GM21737 (cell line): ENCODE measurements around the gene MAP2.
A peak's percentile ranks its signal among the peaks of the same experiment; 100 is the strongest.

Experiments
- ATAC-seq: cut with Tn5 transposase; IDR thresholded peaks from one replicate; pipeline ENCODE4 v1.9.1; 2021; ENCODE audit warnings: mild to moderate bottlenecking, moderate library complexity; ENCODE audit not compliant: unreplicated experiment

Gene MAP2

DNA sequence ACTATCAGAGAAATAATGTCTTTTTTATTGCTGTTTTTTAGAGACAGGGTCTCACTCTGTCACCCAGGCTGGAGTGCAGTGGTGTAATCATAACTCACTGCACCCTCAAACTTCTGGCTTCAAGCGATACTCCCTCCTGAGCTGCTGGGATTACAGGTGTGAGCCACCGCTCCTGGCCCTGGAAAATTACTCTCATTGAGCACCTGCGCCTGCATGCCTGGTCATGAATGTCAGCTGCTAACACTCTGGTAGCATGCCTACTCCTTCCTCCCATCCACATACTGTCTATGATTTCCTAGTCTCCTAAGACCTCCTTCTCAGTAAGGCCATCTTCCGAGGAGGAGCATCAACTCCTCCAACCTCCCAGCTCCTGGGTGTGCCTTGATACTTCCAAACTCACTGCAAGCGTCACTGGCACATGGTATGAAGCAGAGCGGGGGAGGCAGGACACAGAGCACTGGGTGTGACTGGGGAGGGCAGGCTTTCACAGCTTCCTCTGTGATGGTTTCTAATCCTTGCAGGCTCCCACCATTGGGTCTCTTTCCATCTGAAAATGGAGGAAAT is 1.6 kb upstream of the MAP2 start:
- ATAC-seq, result no peak

DNA sequence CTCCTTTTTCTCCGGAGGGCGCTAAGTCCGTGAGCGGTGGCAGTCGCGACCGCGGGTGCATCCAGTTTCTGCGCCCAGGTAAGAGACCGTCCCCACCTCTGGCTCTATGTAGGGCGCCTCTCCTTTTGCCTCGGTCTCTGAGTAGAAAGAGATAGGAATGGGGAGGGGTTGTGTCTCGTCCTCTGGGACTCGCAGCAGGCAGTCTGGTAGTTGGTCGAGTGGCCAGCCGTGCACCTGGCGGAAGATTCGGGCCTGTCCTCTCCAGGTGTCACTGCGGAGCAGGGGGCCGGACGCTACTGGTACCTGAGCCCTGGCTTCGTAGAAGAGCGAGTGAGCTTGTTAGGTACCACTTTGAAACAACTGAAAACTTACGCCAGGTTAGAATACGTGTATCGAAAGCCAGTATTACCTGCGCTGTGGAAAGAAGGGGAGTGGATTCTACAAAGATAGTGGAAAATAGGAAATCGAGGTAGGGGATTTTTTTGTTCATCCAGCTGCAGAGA is 403 bp downstream of the MAP2 start:
- ATAC-seq, result peak; percentile 17

DNA sequence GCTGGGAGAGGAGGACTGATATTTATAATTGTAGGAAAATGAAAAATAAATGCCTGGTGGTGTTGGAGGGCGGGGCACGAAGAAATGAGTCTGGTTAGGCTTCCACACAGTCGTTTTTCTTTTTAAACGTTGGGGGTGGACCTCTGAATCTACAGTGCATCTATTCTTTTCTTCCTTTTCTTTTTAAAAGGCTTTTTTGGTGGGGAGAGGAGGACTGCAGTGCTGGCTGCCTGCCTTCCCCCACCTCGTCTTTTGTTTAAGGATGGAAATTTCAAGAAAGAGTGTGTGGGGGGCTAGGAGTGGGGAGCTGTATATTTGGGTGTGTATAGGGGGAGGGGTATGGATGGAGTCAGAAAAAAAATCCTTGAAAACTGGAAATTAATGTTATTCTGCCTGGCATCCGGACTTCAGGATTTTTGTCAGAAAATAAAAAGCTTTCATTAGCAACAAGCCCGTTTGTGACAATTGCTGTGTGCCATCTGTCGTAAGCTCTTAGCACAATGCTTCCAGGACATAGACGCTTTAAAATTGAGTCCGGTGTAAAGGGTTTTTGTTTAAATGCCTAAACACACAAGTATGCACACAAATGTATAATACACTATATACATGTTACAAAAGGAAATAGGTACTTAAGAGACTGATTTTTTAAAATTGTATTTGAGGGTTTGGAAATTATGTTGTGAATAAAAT is 1.1 kb downstream of the MAP2 start:
- ATAC-seq, result no peak

DNA sequence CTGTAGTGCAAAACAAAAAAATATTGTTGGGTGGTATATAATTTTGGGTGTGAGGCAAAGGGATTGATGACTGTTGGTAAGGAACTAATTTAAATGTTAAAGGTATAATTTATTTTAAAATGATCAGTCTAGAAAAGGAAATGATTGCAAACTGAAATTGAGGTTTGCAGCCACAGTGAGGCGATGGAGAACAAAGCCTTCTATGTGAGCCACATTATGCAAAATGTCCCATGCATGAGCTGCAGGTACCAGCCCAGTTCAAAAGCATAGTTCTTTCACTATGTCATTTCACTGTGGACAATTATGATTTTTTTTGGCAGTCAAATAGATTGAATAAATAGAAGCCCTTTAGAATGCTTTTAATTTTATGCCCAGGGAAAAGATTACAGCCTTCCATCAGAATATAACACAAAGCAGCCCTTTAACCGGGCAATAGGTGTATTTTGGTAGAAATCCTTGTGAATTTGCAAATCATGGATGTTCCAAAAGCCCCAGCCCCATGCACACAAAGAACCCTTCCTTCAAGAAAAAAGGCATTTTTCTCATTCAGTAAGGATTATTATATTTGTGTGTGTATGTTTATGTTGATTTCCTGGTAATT is 1.7 kb downstream of the MAP2 start:
- ATAC-seq, result no peak

DNA sequence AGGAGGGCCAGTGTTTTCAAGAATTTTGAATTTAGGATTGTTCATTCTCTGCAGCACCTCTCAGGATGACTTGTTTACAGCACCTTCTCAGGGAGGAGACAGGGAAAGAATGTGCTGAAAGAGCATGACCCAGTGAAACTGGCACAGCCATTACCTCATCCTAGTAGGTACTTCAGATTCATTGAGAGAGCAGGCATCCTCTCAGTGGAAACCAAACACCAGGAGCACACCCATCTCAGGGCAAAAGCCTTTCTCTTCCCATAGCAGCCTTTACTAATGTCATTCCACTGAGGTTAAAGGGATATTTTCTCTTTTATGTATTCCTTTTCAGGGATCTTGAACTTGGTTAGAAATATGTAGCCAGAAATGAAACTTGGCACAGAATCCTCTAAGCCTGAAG is 2.6 kb downstream of the MAP2 start:
- ATAC-seq, result no peak

DNA sequence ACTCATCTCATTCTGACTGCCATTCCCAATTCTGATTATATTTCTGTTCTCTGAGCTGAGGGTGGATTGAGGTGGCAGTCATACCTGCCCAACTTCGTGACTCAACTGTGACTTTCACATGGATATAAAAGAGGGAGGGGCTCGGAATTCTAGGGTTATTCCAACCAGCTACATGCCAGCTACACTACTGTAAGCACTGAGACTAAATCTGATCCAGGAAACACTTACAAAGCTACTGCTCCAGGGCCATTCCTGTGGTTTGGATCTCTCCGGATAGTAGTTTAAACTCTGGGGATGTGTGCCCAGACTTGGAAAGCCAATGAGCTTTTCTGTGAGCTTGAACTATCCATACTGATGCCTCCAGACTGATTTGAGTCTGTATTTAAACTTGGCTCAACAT is 7.9 kb downstream of the MAP2 start:
- no peak for ATAC-seq

DNA sequence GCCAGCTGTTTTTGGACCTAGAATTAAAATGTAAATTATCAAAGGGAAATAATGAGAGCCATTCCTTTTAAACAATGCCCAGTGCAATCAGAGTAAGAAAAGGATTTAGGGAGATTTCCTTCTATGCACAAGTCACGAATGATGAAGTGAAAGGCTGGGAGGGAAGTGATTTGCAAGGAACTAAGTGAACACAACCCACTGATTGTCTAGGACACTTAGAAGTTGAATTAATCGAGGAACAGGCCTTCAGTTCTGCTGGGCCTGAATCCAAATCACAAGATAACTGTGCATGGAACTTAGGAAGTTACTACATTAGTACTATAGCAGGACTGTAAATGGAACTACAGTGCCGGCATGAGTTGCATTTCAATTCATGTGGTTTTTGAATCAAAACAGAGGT is 17.7 kb downstream of the MAP2 start:
- no peak for ATAC-seq

DNA sequence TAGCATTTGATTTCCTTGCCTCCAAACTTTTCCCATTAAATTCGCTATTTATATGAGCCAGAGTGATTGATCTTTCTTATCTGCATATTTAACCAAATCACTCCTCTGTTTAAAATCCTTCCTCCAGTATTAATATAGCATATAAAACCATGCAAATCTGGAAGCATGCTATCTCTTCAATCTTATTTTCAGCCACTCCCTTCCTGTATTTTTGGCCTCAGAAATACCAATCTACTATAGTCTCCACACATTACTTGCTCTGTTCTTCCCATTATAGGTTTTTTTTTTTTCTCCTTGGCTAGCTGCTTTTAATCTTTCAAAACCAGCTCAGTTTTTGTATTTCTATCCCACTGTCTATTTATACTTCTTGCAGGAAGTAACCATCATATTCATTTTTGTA is 19.1 kb downstream of the MAP2 start:
- no peak for ATAC-seq

DNA sequence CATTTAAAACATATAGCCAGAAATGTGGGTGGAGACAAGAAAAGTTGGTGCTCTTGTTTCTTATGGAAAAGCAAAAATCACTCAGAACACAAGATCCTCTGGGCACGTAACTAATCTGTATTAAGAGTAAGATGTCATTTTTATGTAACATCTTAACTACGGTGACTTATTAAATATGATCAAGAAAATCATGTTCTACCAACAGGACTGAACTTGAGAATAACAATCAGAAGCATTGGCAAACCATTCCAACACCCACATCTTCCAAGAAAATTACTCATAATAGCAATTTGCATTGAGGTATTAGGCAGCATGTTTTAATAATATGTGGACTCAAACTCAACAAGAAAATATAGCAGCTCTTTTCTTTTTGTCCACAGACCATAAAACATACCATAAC is 21.6 kb downstream of the MAP2 start:
- no peak for ATAC-seq

DNA sequence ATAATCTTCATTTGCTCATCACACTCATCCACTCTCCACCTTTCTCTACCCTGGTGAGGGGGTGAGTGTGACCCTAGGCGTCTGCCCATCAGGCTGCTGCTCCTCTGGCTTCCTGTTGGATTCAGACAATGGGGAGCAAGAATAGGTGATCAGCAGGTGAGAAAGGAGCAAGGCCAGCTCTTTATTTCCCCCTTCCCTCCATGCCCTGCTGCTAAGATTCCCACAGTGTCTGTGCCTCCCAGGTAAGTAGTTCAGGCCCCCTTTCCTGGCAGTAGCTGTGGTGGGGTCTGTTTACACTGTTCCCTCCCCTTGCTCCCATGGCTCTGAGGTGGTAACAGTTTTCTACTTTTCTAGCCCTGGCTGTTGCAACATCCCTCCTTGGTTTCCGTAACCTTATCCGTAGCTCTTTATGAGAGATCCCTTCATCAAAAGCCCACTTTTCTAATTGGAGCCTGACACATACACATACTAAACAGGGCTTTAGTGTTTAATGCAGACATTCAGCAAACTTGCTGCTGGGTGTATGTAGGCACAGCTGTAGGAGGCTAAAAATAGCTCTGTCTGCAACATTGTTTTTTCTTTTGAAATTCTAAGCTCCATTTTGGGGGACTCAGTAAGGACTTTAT is 27.5 kb downstream of the MAP2 start:
- no peak for ATAC-seq

DNA sequence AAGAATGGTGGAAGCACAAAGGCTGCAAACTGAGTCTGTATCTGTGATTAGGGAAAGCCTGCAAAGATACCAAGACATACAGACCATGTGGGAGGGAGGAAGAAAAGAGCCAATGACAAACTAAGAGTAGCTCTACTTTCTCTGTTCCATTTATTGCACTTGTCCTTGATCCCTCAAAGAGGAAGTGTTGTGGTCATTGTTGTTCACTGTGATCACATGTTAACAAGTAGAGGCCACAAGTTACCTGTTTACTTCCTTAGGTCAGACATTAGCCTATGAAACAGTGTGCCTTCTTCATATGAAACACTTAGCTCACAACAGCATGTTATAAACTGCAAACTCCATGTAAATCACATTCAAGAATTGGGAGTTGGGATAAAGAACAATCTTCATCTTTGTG is 32.6 kb downstream of the MAP2 start:
- ATAC-seq, result no peak

DNA sequence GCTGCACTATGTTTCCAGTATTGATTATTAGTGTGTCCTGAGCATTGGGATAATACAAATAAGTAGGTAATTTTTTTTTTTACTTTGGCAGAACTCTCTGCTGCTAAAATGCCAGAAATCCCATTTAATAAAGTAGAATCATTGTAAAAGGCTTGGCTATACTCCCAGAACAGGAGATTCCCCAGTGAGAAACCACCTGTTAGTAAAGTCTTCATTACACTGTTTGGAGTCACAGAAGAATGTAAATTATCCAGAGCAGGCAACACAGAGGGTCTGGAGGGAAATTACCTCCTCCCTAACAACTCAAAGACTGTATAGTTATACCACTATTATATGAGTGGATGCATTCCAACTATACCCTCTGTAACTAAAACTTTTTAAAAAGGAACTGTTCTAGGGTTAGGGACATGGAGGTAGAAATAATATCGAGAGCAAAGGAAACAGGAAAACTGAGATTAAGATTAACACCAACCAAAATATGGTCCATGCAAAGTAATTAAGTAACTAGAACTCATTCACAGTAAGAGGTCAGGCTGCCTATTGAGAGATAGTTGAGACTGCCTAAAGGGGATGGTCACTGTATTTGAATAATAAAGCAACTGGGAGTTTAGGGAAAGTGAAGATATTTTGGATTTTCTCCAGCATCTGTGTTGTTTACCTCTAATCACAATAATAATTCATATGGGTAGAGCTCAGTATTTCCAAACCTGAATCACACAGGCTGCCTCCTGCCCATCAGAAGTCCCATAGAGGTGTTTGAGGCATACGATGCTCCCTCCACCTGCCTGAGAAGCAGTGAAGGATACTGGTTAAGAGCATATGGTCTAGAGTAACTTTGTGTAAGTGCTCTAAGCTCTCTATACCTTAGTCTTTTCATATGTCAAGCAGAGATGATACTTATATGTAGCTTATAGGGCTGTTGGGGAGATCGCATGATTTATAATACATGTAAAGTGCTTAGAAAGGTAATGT is 34.4 kb downstream of the MAP2 start:
- no peak for ATAC-seq

DNA sequence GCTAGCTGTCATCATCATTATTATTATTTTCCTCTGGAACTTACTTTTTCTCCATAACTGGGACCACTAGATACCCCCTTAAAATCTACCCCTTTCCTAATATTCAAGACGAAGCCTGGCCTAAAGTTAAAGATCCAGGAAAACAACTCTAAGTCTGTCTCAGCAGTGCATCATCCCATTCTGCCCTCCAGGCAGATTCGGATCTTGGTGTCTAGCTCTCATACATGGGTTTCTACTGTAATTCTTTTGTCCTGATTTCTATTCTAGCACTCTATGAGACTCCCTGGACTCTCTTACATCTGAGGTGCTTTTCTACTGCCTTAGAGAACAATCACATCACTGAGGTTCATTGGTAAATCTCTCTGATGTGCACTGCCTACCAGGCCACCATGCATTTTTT is 35.5 kb downstream of the MAP2 start:
- ATAC-seq, result no peak

DNA sequence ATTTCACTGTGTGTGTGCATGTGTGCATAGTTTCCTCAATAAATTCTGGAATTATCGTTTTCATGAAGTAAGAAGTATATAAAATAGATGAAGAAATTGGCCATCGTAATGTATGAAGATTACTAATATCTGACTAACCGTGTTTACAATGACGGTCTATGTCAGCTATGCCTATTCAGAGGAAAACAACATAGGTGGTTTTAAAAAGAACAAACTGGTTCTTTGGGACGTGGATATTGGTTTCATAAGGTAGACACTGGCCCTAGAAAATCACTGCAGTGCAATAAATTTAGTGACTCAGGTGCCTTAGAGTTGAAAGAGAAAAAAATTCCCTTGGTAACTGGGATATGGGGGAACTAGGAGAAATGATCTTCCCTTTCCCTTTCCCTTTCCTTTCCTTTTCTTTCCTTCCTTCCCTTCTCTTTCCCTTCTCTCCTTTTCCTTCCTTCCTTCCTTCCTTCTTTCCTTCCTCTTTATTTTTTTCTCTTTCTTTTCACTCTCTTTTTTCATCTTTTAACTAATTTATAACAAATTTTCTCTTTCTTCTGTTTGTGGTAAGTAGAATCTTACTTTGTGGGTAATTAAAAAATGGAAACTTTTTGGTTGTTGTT is 36.4 kb downstream of the MAP2 start:
- no peak for ATAC-seq

DNA sequence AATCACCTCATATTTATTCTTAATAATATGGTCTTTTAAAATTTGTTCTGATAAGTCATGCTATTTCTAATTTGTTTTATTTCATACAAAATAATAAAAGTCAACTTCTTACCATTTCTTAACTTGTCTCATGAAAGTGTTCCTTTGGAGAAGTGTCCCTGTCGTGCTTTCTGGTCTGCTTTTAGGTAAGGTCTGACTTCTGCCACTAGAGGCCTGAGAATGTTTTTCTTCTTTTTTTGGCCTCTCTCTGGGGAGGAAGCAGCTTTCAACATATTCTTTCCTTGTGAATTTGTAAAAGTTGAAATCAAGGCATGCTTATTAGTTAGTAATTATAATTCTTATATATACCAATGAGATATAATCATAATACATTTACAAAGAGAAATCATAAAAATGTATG is 39.4 kb downstream of the MAP2 start:
- no peak for ATAC-seq

DNA sequence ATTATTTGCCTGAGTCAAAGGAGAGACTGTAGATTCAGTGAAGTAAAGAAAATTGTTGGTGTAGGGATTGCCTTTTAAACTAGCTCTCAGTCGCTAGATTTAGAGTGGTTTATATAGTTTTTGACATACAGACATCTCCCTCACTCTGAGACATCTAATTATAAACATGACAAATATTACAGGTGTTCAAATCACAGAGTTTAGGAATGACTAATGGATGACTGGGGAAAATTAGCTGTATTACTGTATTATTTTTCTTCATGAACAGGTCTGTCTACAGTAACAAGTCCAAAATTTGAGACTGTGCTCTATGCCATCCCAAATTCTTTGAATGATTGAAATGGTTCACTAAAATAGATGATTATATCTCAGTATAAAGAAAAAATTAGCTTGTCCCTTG is 40.0 kb downstream of the MAP2 start:
- no peak for ATAC-seq

DNA sequence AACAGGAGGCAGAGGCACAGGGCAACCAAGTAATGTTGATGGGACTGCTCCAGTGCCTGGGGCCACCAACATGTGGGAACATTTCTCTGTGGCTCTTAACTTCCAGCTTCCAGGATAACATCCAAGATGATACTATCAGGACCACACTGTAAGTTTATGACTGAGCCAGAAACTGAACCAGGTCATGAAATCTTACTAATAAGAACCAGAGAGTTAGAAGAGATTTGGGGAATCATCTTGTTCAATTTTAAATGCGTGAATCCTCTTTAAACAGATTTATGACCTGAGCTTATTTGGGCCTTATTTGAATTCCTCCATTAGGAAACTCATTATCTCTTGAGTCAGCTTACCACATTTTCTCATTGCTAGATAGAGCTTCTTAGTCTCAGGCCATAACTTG is 45.0 kb downstream of the MAP2 start:
- ATAC-seq, result no peak

DNA sequence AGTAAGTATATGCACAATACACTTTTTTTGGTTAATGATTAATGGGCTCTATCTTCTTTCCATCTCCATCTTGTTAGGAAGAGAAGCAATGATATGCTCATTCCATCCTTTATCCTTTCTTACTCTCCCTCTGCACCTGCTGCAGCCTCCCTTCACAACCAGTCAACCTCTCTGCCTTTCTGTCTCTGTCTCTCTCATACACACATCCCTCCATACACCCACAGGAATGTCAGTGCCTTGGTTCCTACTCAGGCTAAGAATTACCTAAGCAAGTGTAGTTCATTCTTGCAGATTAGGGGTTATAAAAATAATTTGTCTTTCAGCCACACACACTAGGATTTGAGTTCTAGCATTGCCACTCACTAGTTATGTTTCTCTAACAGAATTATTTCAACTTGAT is 45.6 kb downstream of the MAP2 start:
- ATAC-seq, result no peak

DNA sequence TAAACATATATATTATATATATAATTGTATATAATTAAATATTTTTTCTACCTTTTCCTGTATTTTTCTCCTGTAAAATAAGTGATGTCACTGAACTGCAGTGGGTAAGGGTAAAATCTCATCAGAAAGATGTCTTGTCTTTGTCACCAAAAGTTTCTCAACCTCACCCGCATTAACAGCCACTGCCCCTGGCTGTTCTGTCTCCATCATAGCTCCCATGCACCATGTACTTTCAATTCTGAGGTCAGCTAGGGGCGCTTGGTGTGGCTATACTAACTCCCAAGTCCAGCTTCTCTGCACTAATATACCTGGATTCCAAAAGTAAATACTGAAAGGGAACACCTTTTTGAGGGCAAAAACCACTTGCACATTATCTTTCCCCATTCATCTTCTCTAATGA is 46.6 kb downstream of the MAP2 start:
- no peak for ATAC-seq

DNA sequence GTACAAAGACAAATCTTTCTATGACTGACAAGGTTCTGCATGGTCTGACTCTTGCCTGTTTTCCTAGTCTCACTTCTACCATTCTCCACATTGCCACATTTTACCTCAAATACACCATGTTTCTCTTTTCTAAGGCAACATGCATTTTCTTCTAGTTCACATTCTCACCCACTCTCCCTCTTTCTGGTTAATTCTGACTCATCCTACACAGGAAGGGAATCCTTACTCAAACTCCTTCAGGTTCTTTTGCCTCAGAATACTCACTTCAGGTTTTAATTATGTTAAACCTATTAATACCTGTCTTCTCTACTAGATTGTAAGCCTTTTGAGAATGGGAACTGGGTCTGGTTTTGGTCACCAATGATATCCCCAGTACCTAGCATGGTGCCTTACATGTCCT is 47.2 kb downstream of the MAP2 start:
- ATAC-seq, result no peak
